Measurements from ENCODE around the gene BEND7. TPM values are rescaled to one million over a fixed set of nuclear protein-coding genes. Genes with fewer than 3 reads are reported as not detected.

The BEND7 gene
- total and polyA plus RNA-seq, 2 of the 8 experiments (the other 6 are each of a cell fraction or from before 2014, with no cell fraction given): 1.9 to 8.2 TPM

DNA sequence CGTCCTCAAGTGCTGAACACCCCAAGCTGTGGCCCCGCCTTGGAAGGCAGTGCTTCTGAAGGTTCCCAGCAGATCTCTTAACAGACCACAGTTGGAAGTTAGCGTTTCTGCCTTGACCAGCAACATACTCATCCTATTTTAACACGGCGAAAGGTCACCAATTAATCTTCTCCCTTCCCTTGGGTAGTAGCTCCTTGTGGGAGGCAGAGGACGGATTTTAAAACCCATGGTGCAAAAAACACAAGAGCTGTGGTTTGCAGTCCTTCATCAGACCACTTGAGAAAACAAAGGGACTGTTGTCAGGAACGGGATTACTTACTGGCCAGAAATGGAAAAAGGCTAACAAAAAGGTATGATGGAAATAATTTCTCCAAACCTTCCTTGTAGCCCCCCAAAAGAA lies 87.3 kb downstream of the BEND7 start:
- no peak for TF ChIP-seq RFX5 (IDR thresholded peaks at IDR 0.05; ENCODE audit: borderline replicate concordance, low read depth, low read length)
- TF ChIP-seq BRCA1 (IDR thresholded peaks at IDR 0.05; ENCODE audit: low read depth, low read length): no peak
- H2BK12ac ChIP-seq (ENCODE audit: low read depth, low read length): no peak overlapping the region
- no peak overlapping the region for H4K8ac ChIP-seq (ENCODE audit: extremely low read depth, insufficient read depth, low read length)
- H2BK5ac ChIP-seq (ENCODE audit: low read depth, low read length): no peak overlapping the region
- H3K4me3 ChIP-seq (ENCODE audit: extremely low read depth in 1 of 4, insufficient read depth in 2 of 4, low read depth in 3 of 4, low read length in 4 of 4): no peak overlapping the region
- H3K9me3 ChIP-seq (ENCODE audit: insufficient read depth in 2 of 2, low read depth in 1 of 2, low read length in 1 of 2): no peaks in the 10 kb centered on the region
- no peak overlapping the region for H4K5ac ChIP-seq (ENCODE audit: insufficient read length, low read depth, low read length)
- H3K14ac ChIP-seq (ENCODE audit: insufficient read length): no peak overlapping the region
- peaks cover 10% of the 10 kb centered on the region for H3K23me2 ChIP-seq (ENCODE audit: low read depth, low read length)
- no peaks in the 10 kb centered on the region for H4K20me1 ChIP-seq (replicated peaks in 1 of 2; ENCODE audit: control insufficient read depth in 1 of 2, insufficient read depth in 2 of 2, low read length in 2 of 2)
- no peak overlapping the region for H3K56ac ChIP-seq (replicated peaks; ENCODE audit: insufficient read length, low read depth, low read length)
- peak in 1 of 2 experiments; percentile 44 for DNase-seq (ENCODE audit: low read depth in 1 of 2, low spot score in 2 of 2)
- no peak overlapping the region for H3K23ac ChIP-seq (ENCODE audit: insufficient read length)
- peaks cover 7 to 23% (median 19%) of the 10 kb centered on the region in 4 experiments for H3K27me3 ChIP-seq (replicated peaks in 1 of 4; ENCODE audit: control insufficient read depth in 3 of 4, extremely low read depth in 1 of 4, insufficient read depth in 3 of 4, low read length in 3 of 4)
- no peak overlapping the region for H3K9ac ChIP-seq (replicated peaks in 1 of 4; ENCODE audit: extremely low read depth in 1 of 4, low read depth in 3 of 4, low read length in 3 of 4)
- ChIA-PET POLR2A (ENCODE audit: partially characterized antibody) (interaction anchor here (0.6 kb wide), 1 partner anchor 24 kb away, joined by 3 read pairs; no protein-coding TSS in a partner anchor), CTCF (ENCODE audit: partially characterized antibody) (interaction anchor here (0.6 to 10.7 kb wide), 17 partner anchors 8 to 889 kb away, joined by 3 to 147 read pairs (median 4); no protein-coding TSS in a partner anchor)
- H3K36me3 ChIP-seq (ENCODE audit: control insufficient read depth in 2 of 4, insufficient read depth in 4 of 4, low read length in 3 of 4): no peaks in the 10 kb centered on the region
- FAIRE-seq: no peak
- H3K4ac ChIP-seq (replicated peaks; ENCODE audit: insufficient read length, low read depth, low read length): no peak overlapping the region
- H4K91ac ChIP-seq (replicated peaks; ENCODE audit: insufficient read length, low read length): no peak overlapping the region
- no peaks in the 10 kb centered on the region for H3K79me2 ChIP-seq (ENCODE audit: control insufficient read depth in 1 of 2, insufficient read depth in 2 of 2, low read length in 2 of 2)
- H3K27ac ChIP-seq (ENCODE audit: low read depth, low read length): no peak overlapping the region
- 85% methylated on average over 7 of the region's 7 CpGs; no CpG with 5 or more reads in 1 of the 2 experiments for WGBS, 2 experiments (ENCODE audit: extremely low coverage in 1 of 2, insufficient coverage in 1 of 2, insufficient read length in 1 of 2, insufficient replicate concordance in 2 of 2, low coverage in 1 of 2, low lambda C conversion rate in 2 of 2, missing lambda C conversion rate in 1 of 2)
- H2AFZ ChIP-seq (ENCODE audit: low read length): no peak overlapping the region
- H3K4me2 ChIP-seq (ENCODE audit: insufficient read depth in 1 of 2, low read depth in 2 of 2, low read length in 2 of 2): no peak overlapping the region
- no peak overlapping the region for H2BK120ac ChIP-seq (replicated peaks; ENCODE audit: low read depth, low read length)
- H2BK15ac ChIP-seq (ENCODE audit: low read length): no peak overlapping the region
- no peak overlapping the region for H2AK5ac ChIP-seq (ENCODE audit: low read depth, low read length)
- H3K79me1 ChIP-seq (ENCODE audit: low read depth, low read length): no peaks in the 10 kb centered on the region
- H3K18ac ChIP-seq (ENCODE audit: extremely low read depth, low read length): no peak overlapping the region
- H2BK20ac ChIP-seq (ENCODE audit: low read length): no peak overlapping the region
- H3K4me1 ChIP-seq (replicated peaks in 1 of 4; ENCODE audit: control insufficient read depth in 3 of 4, insufficient read depth in 4 of 4, low read length in 3 of 4): peaks cover 4 to 7% (median 5%) of the 10 kb centered on the region in 4 experiments; a peak in 6 of 7 replicates
